Vagina (tissue), 2 donors: ENCODE results near the gene FAM167B. TPM values are rescaled to one million over a fixed set of nuclear protein-coding genes. Genes with fewer than 3 reads are reported as not detected.
"Not testable (repeated sequence)": the region's sequence is repeated elsewhere in the genome, so short reads cannot be mapped to it uniquely, and the experiment has no call there.

ENCODE experiments used
- DNase-seq, 2 donors: peaks; one replicate each; pipeline ENCODE4 v3.0.0-alpha.2; 2017; ENCODE audit errors: extremely low spot score in 2 of 2
- H3K27ac ChIP-seq: fragments of 200-600 bp; sonication (generic); one replicate; pipeline ENCODE4 v1.5.1; 2019
- H3K27me3 ChIP-seq: fragments of 200-600 bp; sonication (generic); one replicate; pipeline ENCODE4 v1.5.1; 2019
- H3K36me3 ChIP-seq, 2 donors: fragments of 200-600 bp; sonication (generic); one replicate each; pipeline ENCODE4 v1.5.1; 2017 to 2019
- H3K4me1 ChIP-seq: fragments of 200-600 bp; sonication (generic); one replicate; pipeline ENCODE4 v1.5.1; 2019
- H3K4me3 ChIP-seq, 2 donors: fragments of 200-600 bp; sonication (generic); 1 replicate in 1 of 2; 2 replicates in 1 of 2; pipeline ENCODE4 v1.5.1; 2016 to 2019
- H3K9me3 ChIP-seq: fragments of 200-600 bp; sonication (generic); one replicate; pipeline ENCODE4 v1.5.1; 2019
- CTCF ChIP-seq, 3 experiments: fragments of 450-650 bp in 2 of 3; fragments of 200-600 bp in 1 of 3; sonication (generic) in 1 of 3; IDR thresholded peaks; one replicate each; pipeline ENCODE4 v1.5.1; 2017 to 2019; ENCODE audit warnings: antibody characterized with exemption in 3 of 3, mild to moderate bottlenecking in 2 of 3, moderate library complexity in 2 of 3
- POLR2A ChIP-seq, 2 donors: fragments of 450-650 bp; IDR thresholded peaks; one replicate each; pipeline ENCODE4 v1.6.1; 2017; ENCODE audit warnings: antibody characterized with exemption in 2 of 2, mild to moderate bottlenecking in 2 of 2, moderate library complexity in 2 of 2
- POLR2AphosphoS5 ChIP-seq, 2 donors: sonication (generic); formaldehyde crosslinking; IDR thresholded peaks; one replicate each; pipeline ENCODE4 v1.9.0; 2017; ENCODE audit warnings: antibody characterized with exemption in 2 of 2, mild to moderate bottlenecking in 2 of 2, low read depth in 1 of 2; ENCODE audit not compliant: insufficient read depth in 1 of 2
- intact Hi-C: fragments of 100-400 bp; cut with DNase I; formaldehyde crosslinking; loops from one replicate; pipeline ENCODE4 v1.15.1; 2023
- total RNA-seq: library from RNA; depleted of rRNA; stranded (reverse); fragments of >200 nt; gene quantifications from one replicate; pipeline ENCODE4 v1.2.3, GENCODE V29; 2016

Gene FAM167B
- total RNA-seq, 1 donor from 2014 or later: 3.7 TPM

GRCh38 chr1:32273391-32274208 is 26.6 kb downstream of the FAM167B start:
- intact Hi-C loops: no loop called here
- H3K4me1 ChIP-seq: no peaks in the 10 kb centered on the region
- no peak for DNase-seq
- H3K9me3 ChIP-seq: no peaks in the 10 kb centered on the region
- no peaks in the 10 kb centered on the region for H3K27me3 ChIP-seq
- H3K27ac ChIP-seq: no peak overlapping the region
- no peak for TF ChIP-seq CTCF (IDR thresholded peaks at IDR 0.05)
- TF ChIP-seq POLR2A (IDR thresholded peaks at IDR 0.05): no peak
- TF ChIP-seq POLR2AphosphoS5 (IDR thresholded peaks at IDR 0.05; ENCODE audit: insufficient read depth in 1 of 2, low read depth in 1 of 2): no peak
- H3K4me3 ChIP-seq: no peak overlapping the region
- H3K36me3 ChIP-seq: no peaks in the 10 kb centered on the region

GRCh38 chr1:32274646-32275340 is 27.8 kb downstream of the FAM167B start:
- no peaks in the 10 kb centered on the region for H3K36me3 ChIP-seq
- no peak for DNase-seq
- H3K27me3 ChIP-seq: no peaks in the 10 kb centered on the region
- no peak overlapping the region for H3K27ac ChIP-seq
- H3K4me3 ChIP-seq: no peak overlapping the region
- no peak for TF ChIP-seq POLR2AphosphoS5 (IDR thresholded peaks at IDR 0.05; ENCODE audit: insufficient read depth in 1 of 2, low read depth in 1 of 2)
- no peak for TF ChIP-seq POLR2A (IDR thresholded peaks at IDR 0.05)
- no peak for TF ChIP-seq CTCF (IDR thresholded peaks at IDR 0.05)
- no peaks in the 10 kb centered on the region for H3K9me3 ChIP-seq
- intact Hi-C loops: no loop called here
- H3K4me1 ChIP-seq: no peaks in the 10 kb centered on the region

GRCh38 chr1:32275424-32275823 is 28.4 kb downstream of the FAM167B start:
- Histone ChIP-seq H3K4me3 (no peak overlapping the region), H3K27ac (no peak overlapping the region), H3K36me3 (no peaks in the 10 kb centered on the region), H3K9me3 (no peaks in the 10 kb centered on the region), H3K4me1 (no peaks in the 10 kb centered on the region), H3K27me3 (no peaks in the 10 kb centered on the region)
- TF ChIP-seq CTCF (IDR thresholded peaks at IDR 0.05) (no peak), POLR2AphosphoS5 (IDR thresholded peaks at IDR 0.05; ENCODE audit: insufficient read depth in 1 of 2, low read depth in 1 of 2) (no peak), POLR2A (IDR thresholded peaks at IDR 0.05) (no peak)
- intact Hi-C loops: no loop called here
- DNase-seq: no peak

GRCh38 chr1:32276032-32276782 is 29.2 kb downstream of the FAM167B start:
- Histone ChIP-seq H3K27ac (no peak overlapping the region), H3K4me3 (no peak overlapping the region), H3K4me1 (no peaks in the 10 kb centered on the region), H3K9me3 (no peaks in the 10 kb centered on the region), H3K36me3 (no peaks in the 10 kb centered on the region), H3K27me3 (no peaks in the 10 kb centered on the region)
- no peak for TF ChIP-seq POLR2AphosphoS5 (IDR thresholded peaks at IDR 0.05; ENCODE audit: insufficient read depth in 1 of 2, low read depth in 1 of 2)
- no peak for TF ChIP-seq CTCF (IDR thresholded peaks at IDR 0.05)
- no peak for TF ChIP-seq POLR2A (IDR thresholded peaks at IDR 0.05)
- intact Hi-C loops: no loop called here
- DNase-seq: no peak

- H3K27ac ChIP-seq, intact Hi-C loops, H3K36me3 ChIP-seq, H3K27me3 ChIP-seq, H3K9me3 ChIP-seq, H3K4me1 ChIP-seq, DNase-seq, H3K4me3 ChIP-seq: not testable (repeated sequence)
Observed at GRCh38 chr1:32284777-32285176, 37.8 kb downstream of the FAM167B start.
